DOHH2 (cell line): Measurements from ENCODE around the gene GRM5.

Experiments used
- CTCF ChIP-seq: fragments of 200-600 bp; sonication (generic); IDR thresholded peaks from one replicate; pipeline ENCODE4 v1.5.1; 2014; ENCODE audit warnings: antibody characterized with exemption, mild to moderate bottlenecking, low read depth, low read length; ENCODE audit not compliant: poor library complexity, severe bottlenecking
- EZH2phosphoT487 ChIP-seq: fragments of 200-600 bp; sonication (generic); IDR thresholded peaks from 2 replicates; pipeline ENCODE4 v1.6.1; 2017; ENCODE audit warnings: borderline replicate concordance, mild to moderate bottlenecking, antibody characterized with exemption, low read length, moderate library complexity, mixed read lengths

GRCh38 chr11:88464528-88464927, 601.3 kb downstream of the GRM5 start:
- TF ChIP-seq CTCF (no peak), EZH2phosphoT487 (no peak)
